ENCODE data around the gene SEMA6A.

- no peak for TF ChIP-seq EZH2 (IDR thresholded peaks at IDR 0.05; ENCODE audit: borderline replicate concordance, low read depth, low read length)
- no peak for TF ChIP-seq GATAD2A (IDR thresholded peaks at IDR 0.05)
- no peak for TF ChIP-seq NFE2 (IDR thresholded peaks at IDR 0.05; ENCODE audit: low read depth)
- no peak for TF ChIP-seq MAX (CRISPR knock-in tag; IDR thresholded peaks at IDR 0.05)
- no peak for TF ChIP-seq POLR2A (conservative IDR thresholded peaks at IDR 0.05)
- TF ChIP-seq CTCF (IDR thresholded peaks at IDR 0.05 in 2 of 3, conservative IDR thresholded peaks at IDR 0.05 in 1 of 3; ENCODE audit: insufficient read depth in 2 of 3, low read depth in 1 of 3, low read length in 3 of 3) = no peak
- TF ChIP-seq TBL1XR1 (IDR thresholded peaks at IDR 0.05; ENCODE audit: low read length in 2 of 2) = no peak
- no peak for TF ChIP-seq SP1 (CRISPR knock-in tag; IDR thresholded peaks at IDR 0.05)
- TF ChIP-seq FOXK2 (conservative IDR thresholded peaks at IDR 0.05 in 1 of 2, IDR thresholded peaks at IDR 0.05 in 1 of 2; ENCODE audit: low read depth in 2 of 2) = no peak
Observed at GRCh38 chr5:116418774-116419173, 155.8 kb downstream of the SEMA6A start.

Data from K562 (cell line).